Measurements from ENCODE around the gene MLH3. TPM values are rescaled to one million over a fixed set of nuclear protein-coding genes. Genes with fewer than 3 reads are reported as not detected.
A peak's percentile ranks its signal among the peaks of the same experiment; 100 is the strongest.

Gene MLH3
- total RNA-seq, 1 donor from 2014 or later, result 27.7 TPM

GRCh38 chr14:75049731-75050201 is 1.5 kb downstream of the MLH3 start:
- Mint-ChIP-seq H3K4me1 (peaks cover 28% of the 10 kb centered on the region), H3K36me3 (ENCODE audit: low read depth) (peaks cover 26% of the 10 kb centered on the region), H3K27ac (ENCODE audit: unreplicated experiment) (no peak overlapping the region), H3K4me3 (peak overlapping the region; percentile 81), H3K9me3 (no peaks in the 10 kb centered on the region), H3K27me3 (ENCODE audit: low read depth) (no peaks in the 10 kb centered on the region)
- no peak for TF ChIP-seq CTCF (conservative IDR thresholded peaks at IDR 0.05)
- DNase-seq (ENCODE audit: low read depth, low spot score), result no peak

GRCh38 chr14:75049136-75049535 is 2.1 kb downstream of the MLH3 start:
- Mint-ChIP-seq H3K27ac (ENCODE audit: unreplicated experiment) (no peak overlapping the region), H3K36me3 (ENCODE audit: low read depth) (peaks cover 28% of the 10 kb centered on the region), H3K4me3 (no peak overlapping the region), H3K27me3 (ENCODE audit: low read depth) (no peaks in the 10 kb centered on the region), H3K9me3 (no peaks in the 10 kb centered on the region), H3K4me1 (peaks cover 34% of the 10 kb centered on the region)
- no peak for TF ChIP-seq CTCF (conservative IDR thresholded peaks at IDR 0.05)
- DNase-seq (ENCODE audit: low read depth, low spot score), result no peak

DNA sequence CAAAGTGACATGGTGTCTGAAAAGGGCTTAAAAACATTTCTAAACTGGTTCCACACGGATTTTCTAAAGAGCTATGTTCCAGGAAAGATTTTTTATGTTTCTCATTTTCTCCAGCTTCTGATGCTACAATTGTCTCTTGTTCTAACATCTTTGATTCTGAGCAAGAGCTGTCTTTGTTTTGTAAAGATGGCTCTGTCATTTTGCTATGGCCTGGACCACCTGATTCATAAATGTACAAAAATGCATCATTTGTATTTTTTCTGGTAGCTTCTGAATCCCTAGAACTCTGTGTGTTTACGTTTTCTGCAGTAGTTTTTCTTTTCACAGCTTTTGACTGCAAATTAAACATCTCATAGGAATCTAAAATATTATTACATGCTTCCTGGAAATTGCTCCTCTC is 3.2 kb downstream of the MLH3 start:
- TF ChIP-seq CTCF (conservative IDR thresholded peaks at IDR 0.05), result no peak
- DNase-seq (ENCODE audit: low read depth, low spot score), result no peak
- Mint-ChIP-seq H3K27ac (ENCODE audit: unreplicated experiment) (no peak overlapping the region), H3K27me3 (ENCODE audit: low read depth) (no peaks in the 10 kb centered on the region), H3K9me3 (no peaks in the 10 kb centered on the region), H3K4me1 (peaks cover 34% of the 10 kb centered on the region), H3K36me3 (ENCODE audit: low read depth) (peaks cover 28% of the 10 kb centered on the region), H3K4me3 (no peak overlapping the region)

GRCh38 chr14:75047506-75047905 is 3.8 kb downstream of the MLH3 start:
- peaks cover 28% of the 10 kb centered on the region for H3K36me3 Mint-ChIP-seq (ENCODE audit: low read depth)
- TF ChIP-seq CTCF (conservative IDR thresholded peaks at IDR 0.05), result no peak
- no peak overlapping the region for H3K27ac Mint-ChIP-seq (ENCODE audit: unreplicated experiment)
- DNase-seq (ENCODE audit: low read depth, low spot score), result no peak
- no peaks in the 10 kb centered on the region for H3K9me3 Mint-ChIP-seq
- H3K4me3 Mint-ChIP-seq, result no peak overlapping the region
- H3K4me1 Mint-ChIP-seq, result peaks cover 34% of the 10 kb centered on the region
- H3K27me3 Mint-ChIP-seq (ENCODE audit: low read depth), result no peaks in the 10 kb centered on the region

DNA sequence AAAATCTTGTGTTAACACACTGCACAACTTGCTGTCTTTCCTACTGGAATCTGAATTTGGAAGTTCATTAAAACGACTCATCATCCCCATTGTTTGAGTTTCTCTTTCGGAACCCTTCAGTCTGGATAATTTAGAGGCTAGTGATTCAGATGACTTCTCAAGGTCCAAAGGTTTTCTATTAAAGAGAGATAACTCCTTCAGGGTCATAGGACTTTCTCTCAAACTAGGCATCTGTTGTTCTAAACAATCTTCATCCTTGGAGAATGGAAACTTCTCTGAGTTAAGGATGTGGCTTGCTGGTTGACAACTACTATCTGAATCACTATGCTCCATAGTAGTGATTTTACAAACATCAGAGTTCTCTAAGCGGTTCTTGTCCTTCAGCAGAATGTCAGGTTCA is 4.4 kb downstream of the MLH3 start:
- Mint-ChIP-seq H3K4me3 (no peak overlapping the region), H3K36me3 (ENCODE audit: low read depth) (peaks cover 28% of the 10 kb centered on the region), H3K27me3 (ENCODE audit: low read depth) (no peaks in the 10 kb centered on the region), H3K9me3 (no peaks in the 10 kb centered on the region), H3K27ac (ENCODE audit: unreplicated experiment) (no peak overlapping the region), H3K4me1 (peaks cover 40% of the 10 kb centered on the region)
- DNase-seq (ENCODE audit: low read depth, low spot score), result no peak
- no peak for TF ChIP-seq CTCF (conservative IDR thresholded peaks at IDR 0.05)

DNA sequence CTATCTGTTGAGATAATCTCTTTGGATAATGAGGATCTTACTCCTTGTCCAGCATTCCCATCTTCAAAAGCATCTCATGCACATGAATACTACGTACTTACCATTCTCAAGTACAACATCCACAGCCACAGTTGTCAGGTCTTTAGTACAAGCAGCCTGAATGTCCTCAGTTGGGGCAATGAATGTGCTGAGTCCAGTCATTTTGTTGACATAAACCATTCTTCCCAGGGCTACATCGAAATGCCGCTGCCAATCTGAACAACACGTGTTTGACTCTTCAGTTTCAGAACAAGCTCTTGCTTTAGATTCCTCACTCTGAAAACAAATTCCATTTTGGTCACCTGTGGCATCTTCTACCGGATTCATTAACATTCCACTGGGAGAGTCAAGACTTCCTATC is 5.0 kb downstream of the MLH3 start:
- peaks cover 27% of the 10 kb centered on the region for H3K36me3 Mint-ChIP-seq (ENCODE audit: low read depth)
- no peak for TF ChIP-seq CTCF (conservative IDR thresholded peaks at IDR 0.05)
- H3K4me1 Mint-ChIP-seq, result peaks cover 38% of the 10 kb centered on the region
- DNase-seq (ENCODE audit: low read depth, low spot score), result no peak
- H3K9me3 Mint-ChIP-seq, result no peaks in the 10 kb centered on the region
- no peak overlapping the region for H3K27ac Mint-ChIP-seq (ENCODE audit: unreplicated experiment)
- H3K27me3 Mint-ChIP-seq (ENCODE audit: low read depth), result no peaks in the 10 kb centered on the region
- H3K4me3 Mint-ChIP-seq, result no peak overlapping the region

All from neural crest cell (in vitro differentiated cells).